Measurements from ENCODE around the gene YY1.
A peak's percentile ranks its signal among the peaks of the same experiment; 100 is the strongest.
"Not testable (repeated sequence)": the region's sequence is repeated elsewhere in the genome, so short reads cannot be mapped to it uniquely, and the experiment has no call there.

Gene YY1

DNA sequence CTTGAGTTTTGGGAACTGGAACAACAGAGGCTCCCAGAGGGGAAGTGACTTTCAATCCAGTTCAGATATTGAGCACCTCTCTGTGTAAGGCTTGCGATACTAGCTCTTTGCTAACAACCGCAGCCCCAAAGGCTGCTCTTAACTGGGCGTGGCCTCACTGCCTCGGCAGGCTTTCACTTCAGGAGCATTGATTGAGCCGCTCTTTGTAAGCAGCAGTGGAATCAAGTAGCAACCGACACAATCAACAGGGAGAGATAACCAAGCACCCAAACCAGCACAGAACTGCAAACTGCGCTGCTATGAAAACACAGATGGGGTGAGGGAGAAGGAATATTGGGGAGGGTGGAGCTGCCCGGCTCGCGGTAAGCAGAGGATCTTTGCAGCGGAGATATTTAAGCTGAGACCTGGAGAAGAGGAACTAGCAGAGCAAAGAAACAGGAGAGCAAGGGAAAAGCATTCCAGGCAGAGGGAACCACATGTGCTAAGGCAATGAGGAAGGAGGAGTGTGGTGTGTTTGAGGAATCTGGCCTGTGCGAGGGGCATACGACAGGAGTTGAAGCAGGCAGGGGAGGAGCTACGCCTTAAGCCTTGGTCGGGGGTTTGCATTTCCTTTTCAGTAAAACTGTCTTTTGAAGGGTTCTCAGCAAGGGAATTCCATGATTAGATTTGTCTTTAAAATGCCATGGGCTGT, 17.3 kb upstream of the YY1 start:
- Histone ChIP-seq H3K27me3 (ENCODE audit: control insufficient read depth, insufficient read depth, low read length) (no peaks in the 10 kb centered on the region), H3K36me3 (ENCODE audit: control insufficient read depth, insufficient read depth, low read length) (no peaks in the 10 kb centered on the region), H3K4me3 (ENCODE audit: low read length) (peak overlapping the region; percentile 86), H3K27ac (ENCODE audit: low read depth, low read length) (peak overlapping the region; percentile 63), H3K9ac (ENCODE audit: low read length) (peak overlapping the region; percentile 55), H3K4me1 (ENCODE audit: control insufficient read depth, insufficient read depth, low read length) (peaks cover 3% of the 10 kb centered on the region)

DNA sequence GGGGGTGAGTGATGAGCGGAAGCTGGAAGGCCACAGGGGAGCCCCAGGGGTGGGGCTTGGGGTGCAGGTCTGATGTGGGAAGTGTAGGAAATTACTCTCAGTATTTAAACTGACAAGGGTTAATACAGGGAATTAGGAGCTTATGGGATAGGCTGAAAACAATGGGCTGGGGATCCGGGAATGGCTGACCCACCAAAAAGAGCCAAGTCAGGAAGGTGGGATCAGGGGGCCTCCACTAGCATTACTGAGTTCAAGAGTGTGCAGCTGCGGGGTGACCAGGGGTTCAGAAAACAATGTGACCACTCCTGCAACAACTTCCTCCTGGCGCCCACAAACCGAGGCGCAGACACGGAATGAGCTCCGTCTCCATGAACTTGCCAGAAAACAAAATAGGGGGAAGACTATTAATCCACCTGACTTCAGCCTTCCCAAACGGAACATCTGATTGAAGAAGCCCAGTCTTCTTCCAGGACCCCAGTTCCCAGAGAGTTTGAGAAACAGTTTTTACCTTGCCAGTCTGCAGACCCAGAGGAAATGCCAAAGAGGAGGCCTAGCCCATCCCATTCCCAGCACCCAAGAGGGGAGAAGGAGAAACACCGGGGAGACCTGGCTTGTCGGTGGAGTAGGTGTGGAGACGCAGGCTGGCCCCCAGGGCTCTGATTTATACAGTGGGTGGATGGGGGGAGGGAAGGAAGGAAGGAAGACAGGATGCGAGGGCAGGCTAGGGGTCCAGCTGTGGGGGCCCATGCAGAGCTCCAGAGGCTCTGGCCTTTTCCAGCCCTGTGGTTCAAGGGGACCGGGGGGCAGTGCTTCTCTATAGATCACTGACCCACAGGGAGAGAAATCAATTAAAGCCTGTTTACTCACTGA, 16.5 kb upstream of the YY1 start:
- Histone ChIP-seq H3K27ac (ENCODE audit: low read depth, low read length) (no peak overlapping the region), H3K36me3 (ENCODE audit: control insufficient read depth, insufficient read depth, low read length) (no peaks in the 10 kb centered on the region), H3K4me1 (ENCODE audit: control insufficient read depth, insufficient read depth, low read length) (peaks cover 3% of the 10 kb centered on the region), H3K9ac (ENCODE audit: low read length) (peak overlapping the region; percentile 55), H3K4me3 (ENCODE audit: low read length) (peak overlapping the region; percentile 86), H3K27me3 (ENCODE audit: control insufficient read depth, insufficient read depth, low read length) (no peaks in the 10 kb centered on the region)

DNA sequence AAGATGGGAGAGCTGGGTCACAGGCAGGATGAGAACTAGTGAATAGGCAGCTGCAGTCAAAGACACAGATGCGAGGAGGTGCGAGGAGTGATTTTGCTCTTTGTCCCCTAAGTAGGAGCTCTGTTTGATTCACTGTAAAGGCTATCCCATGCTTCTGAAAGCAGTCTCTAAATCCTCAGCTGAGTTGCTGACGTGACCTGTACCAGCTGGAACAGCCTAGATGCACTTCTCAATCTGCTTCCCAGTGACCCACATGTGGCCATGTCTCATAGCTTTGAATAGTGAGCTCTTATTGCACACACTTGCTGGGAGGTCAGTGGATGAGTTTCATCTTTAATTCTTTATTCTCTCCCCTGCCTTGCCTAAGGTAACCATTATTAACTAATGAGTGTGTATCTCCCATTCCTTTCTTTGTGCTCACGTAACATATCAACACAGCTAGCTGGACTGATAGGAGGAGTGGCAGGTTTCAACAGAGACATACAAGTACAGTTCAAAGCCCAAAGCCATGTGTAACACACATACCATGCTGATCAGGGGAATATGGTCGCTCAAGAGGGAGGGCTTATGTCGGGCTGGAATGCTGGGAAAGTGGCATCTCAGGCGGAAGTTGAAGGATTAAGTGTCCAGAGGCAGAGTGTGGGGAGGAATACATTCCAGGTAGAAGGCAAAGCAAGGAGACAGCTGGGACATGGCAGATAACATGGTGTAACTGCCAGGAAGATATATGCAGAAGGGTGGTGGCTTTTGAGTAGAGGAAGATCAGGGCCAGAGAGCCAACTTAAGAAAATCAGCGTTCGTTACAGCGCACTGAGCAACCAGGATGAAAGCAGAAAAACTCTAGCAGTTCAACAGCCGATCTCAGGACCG, 15.4 kb upstream of the YY1 start:
- H3K36me3 ChIP-seq (ENCODE audit: control insufficient read depth, insufficient read depth, low read length) = no peaks in the 10 kb centered on the region
- H3K4me3 ChIP-seq (ENCODE audit: low read length) = no peak overlapping the region
- no peak overlapping the region for H3K9ac ChIP-seq (ENCODE audit: low read length)
- H3K27me3 ChIP-seq (ENCODE audit: control insufficient read depth, insufficient read depth, low read length) = no peaks in the 10 kb centered on the region
- no peak overlapping the region for H3K27ac ChIP-seq (ENCODE audit: low read depth, low read length)
- peaks cover 3% of the 10 kb centered on the region for H3K4me1 ChIP-seq (ENCODE audit: control insufficient read depth, insufficient read depth, low read length)

DNA sequence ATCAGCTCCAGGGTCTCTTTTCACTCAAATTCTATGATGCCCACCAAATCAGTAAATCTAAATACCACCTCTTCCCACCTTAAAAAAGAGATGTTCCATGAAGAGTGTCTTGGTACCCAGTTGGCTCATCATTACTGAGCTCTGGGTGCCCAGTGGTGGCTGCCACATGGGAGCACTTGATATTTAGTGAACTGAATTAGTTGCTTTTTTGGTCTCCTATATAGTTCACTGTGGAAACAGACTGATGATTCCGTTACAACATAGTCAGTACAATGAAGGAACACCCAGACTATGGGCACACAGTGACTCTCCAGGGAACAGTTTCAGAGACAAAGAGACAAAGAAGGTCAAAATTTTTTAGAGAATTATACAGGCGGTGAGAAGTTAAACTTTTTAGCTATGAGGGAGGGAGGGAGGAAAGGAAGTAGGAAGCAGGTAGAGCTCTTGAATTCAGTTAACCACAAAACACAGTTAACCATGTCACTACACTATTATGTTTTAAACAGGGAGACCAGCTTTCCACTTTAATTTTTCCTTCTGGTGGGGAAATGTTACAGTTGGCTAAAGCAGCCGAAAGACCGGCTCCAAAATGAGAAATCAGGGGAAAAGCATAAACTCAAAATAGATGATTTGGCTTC, 14.6 kb upstream of the YY1 start:
- Histone ChIP-seq H3K4me3 (ENCODE audit: low read length) (no peak overlapping the region), H3K36me3 (ENCODE audit: control insufficient read depth, insufficient read depth, low read length) (no peaks in the 10 kb centered on the region), H3K27me3 (ENCODE audit: control insufficient read depth, insufficient read depth, low read length) (no peaks in the 10 kb centered on the region), H3K4me1 (ENCODE audit: control insufficient read depth, insufficient read depth, low read length) (peaks cover 3% of the 10 kb centered on the region), H3K9ac (ENCODE audit: low read length) (no peak overlapping the region), H3K27ac (ENCODE audit: low read depth, low read length) (no peak overlapping the region)

DNA sequence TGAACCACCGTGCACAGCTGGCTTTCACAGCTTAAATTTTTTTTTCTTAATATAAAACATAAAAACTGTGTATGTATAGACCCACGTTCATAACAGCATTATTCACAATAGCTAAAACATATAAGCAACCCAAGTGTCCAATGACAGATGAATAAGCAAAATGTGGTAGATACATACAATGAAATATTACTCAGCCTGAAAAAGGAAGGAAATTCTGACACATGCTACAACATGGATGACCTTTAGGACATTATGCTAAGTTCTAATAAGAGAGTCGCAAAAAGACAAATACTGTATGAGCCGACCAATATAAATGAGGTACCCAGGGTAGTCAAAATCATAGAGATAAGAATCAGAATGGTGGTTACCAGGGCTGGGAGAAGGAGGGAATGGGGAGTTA, 13.8 kb upstream of the YY1 start:
- Histone ChIP-seq H3K27ac (ENCODE audit: low read depth, low read length) (no peak overlapping the region), H3K9ac (ENCODE audit: low read length) (no peak overlapping the region), H3K36me3 (ENCODE audit: control insufficient read depth, insufficient read depth, low read length) (no peaks in the 10 kb centered on the region), H3K4me3 (ENCODE audit: low read length) (no peak overlapping the region), H3K27me3 (ENCODE audit: control insufficient read depth, insufficient read depth, low read length) (no peaks in the 10 kb centered on the region), H3K4me1 (ENCODE audit: control insufficient read depth, insufficient read depth, low read length) (peaks cover 3% of the 10 kb centered on the region)

DNA sequence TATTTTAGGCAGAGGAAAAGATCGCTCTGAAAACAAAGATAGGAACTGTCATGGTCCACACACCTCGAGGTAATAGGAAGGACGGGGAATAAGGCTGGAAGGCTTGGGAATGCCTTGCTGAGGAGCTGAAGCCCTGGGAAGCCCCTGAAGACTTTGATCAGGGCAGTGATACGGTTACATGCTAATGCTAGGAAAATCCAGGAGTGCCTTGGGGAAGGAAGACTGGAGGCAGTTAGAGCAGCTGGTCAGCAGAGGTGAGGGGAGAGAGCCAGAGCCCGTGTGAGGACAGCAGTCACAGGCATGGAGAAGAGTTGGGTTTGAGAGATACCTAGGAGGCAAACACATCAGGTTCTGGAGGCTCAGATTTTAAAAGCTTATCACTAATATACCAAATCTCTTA, 8.6 kb upstream of the YY1 start:
- Histone ChIP-seq H3K27me3 (ENCODE audit: control insufficient read depth, insufficient read depth, low read length) (no peaks in the 10 kb centered on the region), H3K9ac (ENCODE audit: low read length) (no peak overlapping the region), H3K27ac (ENCODE audit: low read depth, low read length) (no peak overlapping the region)

DNA sequence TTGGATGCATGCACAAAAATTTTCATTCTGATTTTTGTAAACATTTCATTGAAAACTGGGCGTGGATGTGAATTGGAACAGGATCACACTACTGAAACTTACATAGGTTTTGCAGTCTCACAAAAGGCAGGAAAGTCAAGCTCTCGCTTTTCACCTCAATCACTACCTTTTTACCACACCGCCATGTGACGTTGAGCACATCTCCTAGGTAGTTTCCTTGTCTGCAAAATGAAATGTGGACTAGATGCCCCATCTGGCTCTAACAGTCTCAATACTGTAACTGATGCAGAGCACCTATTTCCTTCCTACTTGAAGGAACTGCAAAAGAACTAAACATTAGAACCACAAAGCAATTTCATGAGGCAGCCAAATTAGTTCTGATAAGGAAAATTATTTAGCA, 4.4 kb upstream of the YY1 start:
- no peaks in the 10 kb centered on the region for H3K36me3 ChIP-seq (ENCODE audit: control insufficient read depth, insufficient read depth, low read length)
- no peak overlapping the region for H3K27ac ChIP-seq (ENCODE audit: low read depth, low read length)
- no peaks in the 10 kb centered on the region for H3K27me3 ChIP-seq (ENCODE audit: control insufficient read depth, insufficient read depth, low read length)

More for the DNA sequence above, 8.6 kb upstream of the YY1 start:
- Histone ChIP-seq H3K4me3 (ENCODE audit: low read length) (no peak overlapping the region), H3K4me1 (ENCODE audit: control insufficient read depth, insufficient read depth, low read length) (no peaks in the 10 kb centered on the region), H3K36me3 (ENCODE audit: control insufficient read depth, insufficient read depth, low read length) (no peaks in the 10 kb centered on the region)

DNA sequence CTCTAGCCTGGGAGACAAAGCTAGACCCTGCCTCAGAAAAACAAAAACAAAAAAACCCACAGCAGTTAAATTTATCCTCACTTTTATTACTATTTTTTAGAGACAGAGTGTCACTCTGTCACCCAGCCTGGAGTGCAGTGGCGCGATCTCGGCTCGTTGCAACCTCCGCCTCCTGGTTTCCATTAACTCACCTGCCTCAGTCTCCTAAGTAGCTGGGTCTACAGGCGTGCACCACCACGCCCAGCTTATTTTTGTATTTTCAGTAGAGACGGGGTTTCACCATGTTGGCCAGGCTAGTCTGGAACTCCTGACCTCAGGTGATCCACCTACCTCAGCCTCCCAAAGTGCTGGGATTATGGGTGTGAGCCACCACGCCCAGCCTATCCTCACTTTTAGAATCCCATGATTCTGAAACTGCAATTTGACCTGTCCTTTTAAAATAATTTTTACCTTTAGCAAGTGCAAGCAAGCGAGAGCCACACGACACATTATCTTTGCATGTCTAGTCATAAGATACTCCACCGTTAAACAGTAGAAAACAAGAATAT, 2.6 kb upstream of the YY1 start:
- H3K27me3 ChIP-seq (ENCODE audit: control insufficient read depth, insufficient read depth, low read length); H3K27ac ChIP-seq (ENCODE audit: low read depth, low read length); H3K36me3 ChIP-seq (ENCODE audit: control insufficient read depth, insufficient read depth, low read length); H3K9ac ChIP-seq (ENCODE audit: low read length); H3K4me3 ChIP-seq (ENCODE audit: low read length): not testable (repeated sequence)
- H3K4me1 ChIP-seq (ENCODE audit: control insufficient read depth, insufficient read depth, low read length) = peaks cover 13% of the 10 kb centered on the region

More for the DNA sequence above, 4.4 kb upstream of the YY1 start:
- Histone ChIP-seq H3K9ac (ENCODE audit: low read length) (no peak overlapping the region), H3K4me3 (ENCODE audit: low read length) (no peak overlapping the region), H3K4me1 (ENCODE audit: control insufficient read depth, insufficient read depth, low read length) (peaks cover 8% of the 10 kb centered on the region)

DNA sequence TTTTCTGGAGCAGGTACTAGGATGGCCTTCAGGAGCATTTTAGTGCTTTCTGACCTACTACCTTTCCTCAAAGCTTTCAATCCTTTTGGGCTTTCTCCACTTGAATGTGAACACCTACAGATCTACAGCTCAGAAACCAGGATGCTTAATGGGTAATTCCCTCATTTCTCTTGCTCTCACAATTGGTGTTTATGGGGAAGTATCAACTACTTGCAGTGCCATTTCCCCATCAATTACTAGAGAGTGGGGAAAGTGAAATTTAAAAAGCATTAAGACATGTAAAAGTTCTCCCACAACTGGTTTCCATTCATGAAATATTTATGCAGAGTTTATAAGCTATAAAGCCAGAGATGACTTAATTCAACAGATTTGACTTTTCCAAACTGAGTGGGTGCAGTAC, 2.1 kb upstream of the YY1 start:
- Histone ChIP-seq H3K4me1 (ENCODE audit: control insufficient read depth, insufficient read depth, low read length) (peaks cover 16% of the 10 kb centered on the region), H3K36me3 (ENCODE audit: control insufficient read depth, insufficient read depth, low read length) (no peaks in the 10 kb centered on the region), H3K27me3 (ENCODE audit: control insufficient read depth, insufficient read depth, low read length) (no peaks in the 10 kb centered on the region), H3K9ac (ENCODE audit: low read length) (no peak overlapping the region), H3K4me3 (ENCODE audit: low read length) (peak overlapping the region; percentile 70), H3K27ac (ENCODE audit: low read depth, low read length) (no peak overlapping the region)

DNA sequence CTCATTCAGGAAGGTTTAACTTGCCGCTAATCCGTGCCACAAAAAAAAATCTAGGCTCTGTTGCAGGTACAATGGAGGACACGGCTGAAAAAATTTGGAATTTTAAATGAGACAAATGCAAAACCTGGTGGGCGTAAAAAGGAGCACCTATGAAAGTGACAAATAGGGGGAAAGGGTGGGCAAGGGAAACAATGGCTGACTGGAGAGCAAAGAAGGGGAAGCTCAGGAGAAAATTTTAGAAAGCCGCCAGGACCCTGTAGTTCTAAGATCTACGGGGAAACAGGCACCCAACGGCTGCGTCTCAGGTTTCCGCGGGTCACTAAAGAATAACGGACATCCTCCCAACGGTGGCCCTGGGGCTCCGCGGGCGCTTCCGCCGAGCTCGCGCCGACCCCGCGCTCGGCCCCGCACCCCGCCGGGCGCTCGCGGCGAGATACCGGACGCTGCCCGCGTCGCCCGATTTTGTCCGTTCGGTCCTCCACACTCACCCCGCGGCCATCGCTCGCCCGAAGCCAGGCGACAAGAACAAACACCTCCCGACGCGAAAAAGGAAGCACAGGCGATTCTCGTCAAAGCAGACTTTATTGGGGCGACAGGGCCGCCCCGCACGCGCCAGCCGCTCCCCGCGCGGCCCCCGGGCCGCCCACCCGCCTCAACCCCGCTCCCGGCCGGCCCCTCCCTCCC, 1.1 kb upstream of the YY1 start:
- H3K36me3 ChIP-seq (ENCODE audit: control insufficient read depth, insufficient read depth, low read length) = no peaks in the 10 kb centered on the region
- peak overlapping the region; percentile 70 for H3K4me3 ChIP-seq (ENCODE audit: low read length)
- no peaks in the 10 kb centered on the region for H3K27me3 ChIP-seq (ENCODE audit: control insufficient read depth, insufficient read depth, low read length)
- peak overlapping the region; percentile 50 for H3K9ac ChIP-seq (ENCODE audit: low read length)
- peaks cover 21% of the 10 kb centered on the region for H3K4me1 ChIP-seq (ENCODE audit: control insufficient read depth, insufficient read depth, low read length)
- peak overlapping the region; percentile 89 for H3K27ac ChIP-seq (ENCODE audit: low read depth, low read length)

DNA sequence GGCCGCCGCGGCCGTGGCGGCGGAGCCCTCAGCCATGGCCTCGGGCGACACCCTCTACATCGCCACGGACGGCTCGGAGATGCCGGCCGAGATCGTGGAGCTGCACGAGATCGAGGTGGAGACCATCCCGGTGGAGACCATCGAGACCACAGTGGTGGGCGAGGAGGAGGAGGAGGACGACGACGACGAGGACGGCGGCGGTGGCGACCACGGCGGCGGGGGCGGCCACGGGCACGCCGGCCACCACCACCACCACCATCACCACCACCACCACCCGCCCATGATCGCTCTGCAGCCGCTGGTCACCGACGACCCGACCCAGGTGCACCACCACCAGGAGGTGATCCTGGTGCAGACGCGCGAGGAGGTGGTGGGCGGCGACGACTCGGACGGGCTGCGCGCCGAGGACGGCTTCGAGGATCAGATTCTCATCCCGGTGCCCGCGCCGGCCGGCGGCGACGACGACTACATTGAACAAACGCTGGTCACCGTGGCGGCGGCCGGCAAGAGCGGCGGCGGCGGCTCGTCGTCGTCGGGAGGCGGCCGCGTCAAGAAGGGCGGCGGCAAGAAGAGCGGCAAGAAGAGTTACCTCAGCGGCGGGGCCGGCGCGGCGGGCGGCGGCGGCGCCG, 381 bp downstream of the YY1 start:
- H3K27me3 ChIP-seq (ENCODE audit: control insufficient read depth, insufficient read depth, low read length) = no peaks in the 10 kb centered on the region
- H3K4me1 ChIP-seq (ENCODE audit: control insufficient read depth, insufficient read depth, low read length) = peaks cover 23% of the 10 kb centered on the region
- H3K4me3 ChIP-seq (ENCODE audit: low read length) = peak overlapping the region; percentile 95
- no peaks in the 10 kb centered on the region for H3K36me3 ChIP-seq (ENCODE audit: control insufficient read depth, insufficient read depth, low read length)
- peak overlapping the region; percentile 90 for H3K27ac ChIP-seq (ENCODE audit: low read depth, low read length)
- peak overlapping the region; percentile 50 for H3K9ac ChIP-seq (ENCODE audit: low read length)

All from rectal smooth muscle tissue (tissue), 1 donor.